DMS53 (cell line): Measurements from ENCODE around the gene SMARCA4.
"Not testable (repeated sequence)": the region's sequence is repeated elsewhere in the genome, so short reads cannot be mapped to it uniquely, and the experiment has no call there.

Experiments
- DNase-seq: peaks from one replicate; lab custom pipeline; 2025; lab: John Stamatoyannopoulos, UW

SMARCA4 gene

DNA sequence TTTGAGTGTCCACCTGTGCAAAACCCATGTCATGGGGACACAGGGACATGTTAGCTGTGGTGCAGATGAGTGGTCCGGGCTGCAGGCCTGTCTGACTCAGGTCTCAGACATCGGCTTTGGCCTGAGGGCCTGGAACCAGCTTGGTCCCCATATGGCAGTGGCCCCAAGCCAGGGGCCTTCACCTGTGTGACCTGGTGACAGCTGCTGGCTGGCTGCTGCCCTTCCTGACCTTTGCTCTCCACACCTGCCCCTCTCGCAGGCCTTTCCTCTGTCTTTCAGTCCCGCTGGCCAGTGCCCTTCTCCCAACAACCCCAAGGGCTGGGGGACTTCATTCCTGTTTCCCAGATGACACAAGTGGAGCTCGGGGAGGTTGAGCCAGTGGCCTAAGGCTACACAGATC lies 105.5 kb downstream of the SMARCA4 start:
- no peak for DNase-seq

DNA sequence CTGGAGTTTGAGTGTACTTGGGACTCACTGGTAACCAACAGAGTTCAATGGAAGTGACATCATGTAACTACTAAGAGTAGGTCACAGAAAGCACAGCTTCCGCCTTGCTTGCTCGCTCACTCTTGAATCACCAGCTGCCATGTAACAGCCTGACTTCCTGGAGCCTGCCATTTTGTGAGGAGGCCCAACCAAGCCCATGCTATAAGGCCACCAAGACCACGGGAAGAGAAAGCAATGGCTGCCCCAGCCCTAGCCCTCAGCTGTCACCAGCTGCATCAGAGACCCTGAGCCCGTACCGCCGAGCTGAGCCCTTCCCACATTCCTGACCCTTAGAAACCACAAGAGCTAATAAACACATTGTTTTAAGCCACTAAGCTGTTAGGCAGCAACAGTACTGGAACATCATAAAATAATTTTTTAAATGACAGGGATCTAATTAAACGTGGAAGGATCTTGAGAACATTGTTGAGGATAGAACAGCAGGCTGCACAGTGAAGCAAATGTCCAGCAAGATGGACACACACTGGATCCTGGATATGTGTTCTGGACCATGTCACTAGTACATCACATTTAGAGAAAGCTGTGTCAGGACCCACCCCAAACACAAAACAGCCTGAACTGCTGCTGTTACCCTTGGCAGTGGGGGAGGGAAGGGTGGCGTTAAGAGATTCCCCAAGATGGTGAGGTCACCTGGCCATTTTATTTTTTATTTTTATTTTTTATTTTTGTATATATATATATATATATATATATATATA lies 106.7 kb downstream of the SMARCA4 start:
- DNase-seq, result no peak

DNA sequence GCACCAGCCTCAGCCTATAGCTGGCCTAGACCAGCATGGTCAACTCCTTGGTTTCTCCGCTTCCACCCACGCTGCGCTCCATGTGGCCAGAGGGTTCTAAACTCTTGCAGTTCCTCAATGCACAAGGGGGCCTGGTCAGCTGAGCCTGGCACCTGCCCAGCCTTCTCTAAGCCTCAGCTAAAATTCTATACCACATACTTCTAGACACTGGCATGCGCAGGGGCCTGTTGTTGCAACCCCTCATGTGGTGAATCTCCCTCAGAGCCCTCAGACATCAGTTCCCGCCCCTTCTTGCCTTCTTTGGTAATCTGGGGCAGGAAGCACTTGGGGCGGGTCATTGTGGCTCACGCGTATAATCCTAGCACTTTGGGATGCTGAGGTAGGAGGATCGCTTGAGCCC lies 108.7 kb downstream of the SMARCA4 start:
- no peak for DNase-seq

DNA sequence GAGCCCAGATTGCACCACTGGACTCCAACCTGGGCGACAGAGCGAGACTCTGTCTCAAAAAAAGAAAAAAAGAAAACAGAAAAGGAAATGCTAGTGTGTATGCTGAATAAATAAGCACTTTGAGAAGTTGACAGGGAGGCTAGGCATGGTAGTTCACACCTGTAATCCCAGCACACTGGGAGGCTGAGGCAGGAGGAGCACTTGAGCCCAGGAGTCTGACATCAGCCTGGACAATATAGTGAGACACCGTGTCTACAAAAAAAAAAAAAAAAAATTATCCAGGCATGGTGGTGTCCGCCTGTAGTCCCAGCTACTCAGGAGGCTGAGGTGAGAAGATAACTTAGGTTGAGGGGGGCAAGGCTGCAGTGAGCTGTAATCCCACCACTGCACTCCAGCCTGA lies 109.3 kb downstream of the SMARCA4 start:
- DNase-seq, result no peak

DNA sequence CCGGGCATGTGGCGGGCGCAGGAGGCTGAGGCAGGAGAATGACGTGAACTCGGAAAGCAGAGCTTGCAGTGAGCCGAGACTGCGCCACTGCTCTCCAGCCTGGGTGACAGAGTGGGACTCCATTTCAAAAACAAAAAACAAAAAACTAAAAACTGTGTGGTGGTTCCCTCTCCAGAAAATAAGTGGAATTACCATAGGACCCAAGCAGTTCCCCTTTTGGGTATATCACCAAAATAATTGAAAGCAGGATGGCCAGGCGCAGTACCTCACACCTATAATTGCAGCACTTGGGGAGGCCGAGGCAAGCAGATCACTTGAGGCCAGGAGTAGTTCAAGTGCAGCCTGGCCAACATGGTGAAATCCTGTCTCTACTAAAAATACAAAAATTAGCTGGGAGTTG lies 112.7 kb downstream of the SMARCA4 start:
- no peak for DNase-seq

DNA sequence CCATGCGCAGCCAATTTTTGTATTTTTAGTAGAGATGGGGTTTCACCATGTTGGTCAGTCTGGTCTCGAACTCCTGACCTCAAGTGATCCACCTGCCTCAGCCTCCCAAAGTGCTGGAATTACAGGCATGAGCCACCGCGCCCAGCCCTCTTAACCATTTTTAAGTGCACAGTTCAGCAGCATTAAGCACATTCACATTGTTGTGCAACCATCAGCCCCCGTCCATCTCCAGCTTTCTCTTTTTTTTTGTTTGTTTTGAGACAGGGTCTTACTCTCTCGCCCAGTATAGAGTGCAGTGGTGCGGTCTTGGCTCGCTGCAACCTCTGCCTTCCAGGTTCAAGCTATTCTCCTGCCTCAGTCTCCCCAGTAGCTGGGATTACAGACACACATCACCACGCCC lies 116.0 kb downstream of the SMARCA4 start:
- not testable (repeated sequence) for DNase-seq

DNA sequence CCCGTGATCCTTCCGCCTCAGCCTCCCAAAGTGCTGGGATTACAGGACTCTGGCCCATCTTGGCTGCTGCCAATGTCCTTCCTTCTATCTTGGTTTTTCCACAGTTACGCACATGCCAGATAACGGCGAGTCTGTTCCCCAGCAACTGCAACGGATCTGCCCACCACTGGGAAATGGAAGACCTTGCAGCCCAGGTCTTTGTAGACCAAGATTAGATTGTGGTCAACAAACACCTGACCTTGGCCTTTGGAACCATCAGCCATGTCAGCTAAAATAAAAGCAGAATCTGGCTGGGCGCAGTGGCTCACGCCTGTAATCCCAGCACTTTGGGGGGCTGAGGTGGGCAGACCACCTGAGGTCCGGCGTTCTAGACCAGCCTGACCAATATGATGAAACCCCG lies 118.1 kb downstream of the SMARCA4 start:
- no peak for DNase-seq

DNA sequence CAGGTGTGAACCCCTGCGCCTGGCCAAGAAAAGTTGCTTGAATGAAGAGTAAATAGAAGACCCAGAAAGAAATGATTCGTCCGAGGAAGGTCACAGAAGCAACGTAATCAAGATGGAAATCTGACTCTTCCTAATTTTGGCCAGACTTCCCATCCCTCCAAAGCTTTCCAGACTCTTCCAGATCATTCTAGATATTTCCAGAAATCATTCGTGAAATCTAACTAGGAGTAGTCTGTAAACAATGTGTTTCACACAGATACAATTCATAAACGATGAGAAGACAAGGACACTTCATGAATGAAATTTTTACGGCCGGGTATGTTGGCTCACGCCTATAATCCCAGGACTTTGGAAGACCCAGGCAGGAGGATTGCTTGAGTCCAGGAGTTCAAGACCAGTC lies 119.2 kb downstream of the SMARCA4 start:
- no peak for DNase-seq

DNA sequence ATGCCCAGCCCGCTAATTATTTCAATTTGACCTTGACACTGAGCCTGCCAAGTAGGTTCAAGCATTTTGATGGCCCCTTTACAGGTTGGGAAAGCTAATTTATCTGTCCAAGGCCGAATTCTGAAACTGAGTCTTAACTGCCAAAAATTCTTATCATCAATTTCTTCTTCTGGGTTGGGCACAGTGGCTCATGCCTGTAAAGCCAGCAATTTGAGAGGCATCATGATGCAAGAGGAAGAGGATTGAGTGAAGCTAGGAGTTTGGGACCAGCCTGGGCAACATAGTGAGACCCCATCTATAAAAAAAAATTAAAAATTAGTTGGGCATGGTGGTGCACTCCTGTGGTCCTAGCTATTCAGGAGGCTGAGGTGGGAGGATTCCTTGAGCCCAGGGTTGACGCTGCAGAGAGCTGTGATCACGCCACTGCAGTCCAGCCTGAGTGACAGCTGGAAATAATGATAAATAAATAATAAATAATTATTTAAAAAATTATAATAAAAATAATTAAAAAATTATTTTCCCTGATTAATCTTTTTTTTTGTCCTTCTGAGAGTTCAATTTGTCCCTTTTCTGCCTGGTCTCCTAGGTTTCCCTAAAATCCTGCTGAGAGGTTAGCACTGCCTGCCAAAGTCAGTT lies 127.2 kb downstream of the SMARCA4 start:
- no peak for DNase-seq

DNA sequence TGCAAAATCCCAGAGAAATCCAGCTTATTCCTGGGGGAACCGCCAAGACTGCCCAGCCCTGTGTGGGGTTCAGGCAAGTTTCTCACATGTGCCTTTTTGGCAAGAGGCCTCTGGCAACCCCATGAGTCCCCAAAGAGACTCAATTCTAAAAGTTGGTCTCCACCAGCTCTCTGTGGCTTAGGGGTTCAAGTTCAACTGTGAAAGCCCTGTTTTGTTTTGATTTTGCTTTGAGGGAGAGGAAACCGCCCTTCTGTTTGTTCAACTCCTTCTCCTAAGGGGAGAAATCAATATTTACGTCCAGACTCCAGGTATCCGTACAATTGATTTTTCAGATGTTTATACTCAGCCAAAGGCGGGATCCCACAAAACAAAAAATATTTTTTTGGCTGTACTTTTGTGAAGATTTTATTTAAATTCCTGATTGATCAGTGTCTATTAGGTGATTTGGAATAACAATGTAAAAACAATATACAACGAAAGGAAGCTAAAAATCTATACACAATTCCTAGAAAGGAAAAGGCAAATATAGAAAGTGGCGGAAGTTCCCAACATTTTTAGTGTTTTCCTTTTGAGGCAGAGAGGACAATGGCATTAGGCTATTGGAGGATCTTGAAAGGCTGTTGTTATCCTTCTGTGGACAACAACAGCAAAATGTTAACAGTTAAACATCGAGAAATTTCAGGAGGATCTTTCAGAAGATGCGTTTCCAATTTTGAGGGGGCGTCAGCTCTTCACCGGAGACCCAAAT lies 127.8 kb downstream of the SMARCA4 start:
- DNase-seq, result peak; percentile 40

DNA sequence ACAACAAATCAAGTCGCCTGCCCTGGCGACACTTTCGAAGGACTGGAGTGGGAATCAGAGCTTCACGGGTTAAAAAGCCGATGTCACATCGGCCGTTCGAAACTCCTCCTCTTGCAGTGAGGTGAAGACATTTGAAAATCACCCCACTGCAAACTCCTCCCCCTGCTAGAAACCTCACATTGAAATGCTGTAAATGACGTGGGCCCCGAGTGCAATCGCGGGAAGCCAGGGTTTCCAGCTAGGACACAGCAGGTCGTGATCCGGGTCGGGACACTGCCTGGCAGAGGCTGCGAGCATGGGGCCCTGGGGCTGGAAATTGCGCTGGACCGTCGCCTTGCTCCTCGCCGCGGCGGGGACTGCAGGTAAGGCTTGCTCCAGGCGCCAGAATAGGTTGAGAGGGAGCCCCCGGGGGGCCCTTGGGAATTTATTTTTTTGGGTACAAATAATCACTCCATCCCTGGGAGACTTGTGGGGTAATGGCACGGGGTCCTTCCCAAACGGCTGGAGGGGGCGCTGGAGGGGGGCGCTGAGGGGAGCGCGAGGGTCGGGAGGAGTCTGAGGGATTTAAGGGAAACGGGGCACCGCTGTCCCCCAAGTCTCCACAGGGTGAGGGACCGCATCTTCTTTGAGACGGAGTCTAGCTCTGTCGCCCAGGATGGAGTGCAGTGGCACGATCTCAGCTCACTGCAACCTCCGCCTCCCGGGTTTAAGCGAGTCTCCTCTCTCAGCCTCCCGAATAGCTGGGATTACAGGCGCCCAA lies 128.6 kb downstream of the SMARCA4 start, which contains the start of gene LDLR:
LDLR (plus strand) TSS at position 210 of the 760 bp plus-strand sequence; CDS start at position 296, 86 bp downstream.
- peak; percentile 96 for DNase-seq

DNA sequence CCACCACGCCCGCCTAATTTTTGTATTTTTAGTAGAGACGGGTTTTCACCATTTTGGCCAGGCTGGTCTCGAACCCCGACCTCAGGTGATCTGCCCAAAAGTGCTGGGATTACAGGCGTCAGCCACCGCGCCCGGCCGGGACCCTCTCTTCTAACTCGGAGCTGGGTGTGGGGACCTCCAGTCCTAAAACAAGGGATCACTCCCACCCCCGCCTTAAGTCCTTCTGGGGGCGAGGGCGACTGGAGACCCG lies 129.1 kb downstream of the SMARCA4 start:
- DNase-seq, result not testable (repeated sequence)

DNA sequence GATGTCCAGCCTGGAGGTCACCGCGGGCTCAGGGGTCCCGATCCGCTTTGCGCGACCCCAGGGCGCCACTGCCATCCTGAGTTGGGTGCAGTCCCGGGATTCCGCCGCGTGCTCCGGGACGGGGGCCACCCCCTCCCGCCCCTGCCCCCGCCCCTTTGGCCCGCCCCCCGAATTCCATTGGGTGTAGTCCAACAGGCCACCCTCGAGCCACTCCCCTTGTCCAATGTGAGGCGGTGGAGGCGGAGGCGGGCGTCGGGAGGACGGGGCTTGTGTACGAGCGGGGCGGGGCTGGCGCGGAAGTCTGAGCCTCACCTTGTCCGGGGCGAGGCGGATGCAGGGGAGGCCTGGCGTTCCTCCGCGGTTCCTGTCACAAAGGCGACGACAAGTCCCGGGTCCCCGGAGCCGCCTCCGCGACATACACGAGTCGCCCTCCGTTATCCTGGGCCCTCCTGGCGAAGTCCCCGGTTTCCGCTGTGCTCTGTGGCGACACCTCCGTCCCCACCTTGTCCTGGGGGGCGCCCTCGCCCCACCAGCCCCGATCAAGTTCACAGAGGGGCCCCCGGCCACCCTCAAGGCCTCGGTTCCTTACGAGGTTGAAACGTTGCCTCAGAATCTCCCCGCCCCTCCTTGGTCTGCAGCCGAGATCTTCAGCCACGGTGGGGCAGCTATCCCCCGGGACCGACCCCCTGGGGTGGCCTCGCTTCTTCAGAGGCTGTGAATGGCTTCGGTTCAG lies 129.6 kb downstream of the SMARCA4 start:
- DNase-seq, result peak; percentile 98

DNA sequence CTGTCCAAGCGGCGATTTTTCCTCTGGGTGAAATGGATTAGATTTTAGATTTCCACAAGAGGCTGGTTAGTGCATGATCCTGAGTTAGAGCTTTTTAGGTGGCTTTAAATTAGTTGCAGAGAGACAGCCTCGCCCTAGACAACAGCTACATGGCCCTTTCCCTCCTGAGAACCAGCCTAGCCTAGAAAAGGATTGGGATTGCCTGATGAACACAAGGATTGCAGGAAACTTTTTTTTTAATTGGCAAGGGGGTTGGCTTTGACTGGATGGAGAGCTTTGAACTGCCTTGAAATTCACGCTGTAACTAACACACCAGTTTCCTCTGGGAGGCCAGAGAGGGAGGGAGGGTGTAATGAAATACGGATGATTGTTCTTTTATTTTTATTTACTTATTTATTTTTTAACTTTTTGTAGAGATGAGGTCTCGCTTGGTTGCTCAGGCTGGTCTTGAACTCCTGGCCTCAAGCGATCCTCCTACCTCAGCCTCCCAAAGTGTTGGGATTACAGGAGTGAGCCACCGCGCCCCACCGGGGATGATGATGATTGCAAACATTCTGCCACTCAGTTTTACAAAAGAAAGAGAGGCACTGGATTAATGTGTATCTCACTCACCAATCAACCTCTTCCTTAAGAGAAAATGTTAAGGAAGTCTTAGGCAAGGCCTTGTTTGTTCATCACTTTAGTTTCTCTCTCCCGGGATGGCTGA lies 130.3 kb downstream of the SMARCA4 start:
- DNase-seq, result peak; percentile 45

DNA sequence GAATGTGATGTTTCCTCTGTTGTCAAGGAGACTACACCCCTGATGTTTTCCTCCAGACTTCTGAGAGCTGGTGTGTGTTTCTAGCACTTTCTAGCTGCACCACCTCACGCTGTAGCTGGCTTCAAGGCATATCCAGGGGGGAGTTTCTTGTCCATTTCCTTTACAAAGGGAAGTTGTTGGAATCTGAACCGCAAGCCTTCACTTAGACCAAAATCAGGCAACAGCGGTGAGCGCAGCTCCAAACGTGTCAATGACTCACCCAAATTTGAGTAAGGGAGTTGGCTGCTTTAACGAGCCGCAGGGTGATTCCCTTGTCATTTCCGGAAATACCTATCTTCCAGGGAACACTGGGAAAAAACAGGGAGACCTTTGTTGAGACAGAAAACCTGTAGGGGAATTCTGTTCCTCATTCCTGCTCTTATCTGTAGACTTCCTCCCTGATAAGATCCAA lies 130.9 kb downstream of the SMARCA4 start:
- DNase-seq, result peak; percentile 89

DNA sequence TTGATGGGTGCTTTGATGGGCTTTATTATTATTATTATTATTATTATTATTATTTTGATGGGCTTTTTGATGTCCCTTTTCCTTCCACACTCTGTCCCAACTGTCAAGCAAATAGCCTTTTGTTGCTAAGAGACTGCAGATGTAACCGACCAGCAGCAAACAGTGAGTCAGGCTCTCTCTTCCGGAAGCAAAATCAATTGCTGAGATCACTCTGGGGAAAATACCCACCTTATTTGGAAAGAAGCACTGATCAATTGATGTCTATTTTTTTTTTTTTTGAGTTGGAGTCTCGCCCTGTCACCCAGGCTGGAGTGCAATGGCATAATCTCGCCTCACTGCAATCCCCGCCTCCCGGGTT lies 131.3 kb downstream of the SMARCA4 start:
- peak; percentile 90 for DNase-seq

DNA sequence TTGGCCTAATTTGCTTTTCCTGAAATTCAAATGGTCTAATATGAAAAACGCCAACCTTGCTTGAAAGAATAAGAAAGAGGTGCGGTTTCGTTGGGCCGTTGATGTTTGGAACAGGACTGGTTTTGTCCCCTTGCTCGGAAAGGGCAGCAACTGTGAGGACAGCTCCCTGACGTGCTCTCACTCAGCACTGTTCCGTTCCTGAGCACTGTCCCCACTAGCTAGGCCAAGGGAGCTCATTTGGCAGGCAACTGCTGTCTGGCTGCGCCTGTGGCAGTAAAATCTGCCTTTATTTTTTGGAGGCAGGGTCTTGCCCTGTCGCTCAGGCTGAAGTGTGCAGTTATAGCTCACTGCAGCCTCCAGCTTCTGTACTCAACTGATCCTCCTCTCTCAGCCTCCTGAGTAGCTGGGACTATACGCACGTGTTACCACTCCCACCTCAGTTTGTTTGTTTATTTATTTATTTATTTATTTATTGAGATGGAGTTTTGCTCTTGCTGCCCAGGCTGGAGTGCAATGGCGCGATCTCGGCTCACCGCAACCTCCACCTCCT lies 132.9 kb downstream of the SMARCA4 start:
- DNase-seq, result no peak

DNA sequence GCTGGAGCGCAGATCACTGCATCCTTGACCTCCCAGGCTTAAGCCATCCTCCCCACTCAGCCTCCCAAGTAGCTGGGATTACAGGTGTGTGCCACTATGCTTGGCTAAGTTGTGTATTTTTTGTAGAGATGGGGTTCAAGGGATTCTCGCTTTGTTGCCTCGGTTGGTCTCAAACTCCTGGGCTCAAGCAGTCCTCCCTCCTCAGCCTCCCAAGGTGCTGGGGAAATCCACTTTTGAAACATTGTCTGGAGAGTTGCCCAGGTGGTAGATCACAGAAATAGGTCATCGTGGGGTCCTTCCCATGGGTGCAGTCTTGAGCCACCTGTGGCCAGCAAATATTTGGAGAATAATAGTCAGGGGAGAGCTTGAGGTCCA lies 133.7 kb downstream of the SMARCA4 start:
- no peak for DNase-seq

DNA sequence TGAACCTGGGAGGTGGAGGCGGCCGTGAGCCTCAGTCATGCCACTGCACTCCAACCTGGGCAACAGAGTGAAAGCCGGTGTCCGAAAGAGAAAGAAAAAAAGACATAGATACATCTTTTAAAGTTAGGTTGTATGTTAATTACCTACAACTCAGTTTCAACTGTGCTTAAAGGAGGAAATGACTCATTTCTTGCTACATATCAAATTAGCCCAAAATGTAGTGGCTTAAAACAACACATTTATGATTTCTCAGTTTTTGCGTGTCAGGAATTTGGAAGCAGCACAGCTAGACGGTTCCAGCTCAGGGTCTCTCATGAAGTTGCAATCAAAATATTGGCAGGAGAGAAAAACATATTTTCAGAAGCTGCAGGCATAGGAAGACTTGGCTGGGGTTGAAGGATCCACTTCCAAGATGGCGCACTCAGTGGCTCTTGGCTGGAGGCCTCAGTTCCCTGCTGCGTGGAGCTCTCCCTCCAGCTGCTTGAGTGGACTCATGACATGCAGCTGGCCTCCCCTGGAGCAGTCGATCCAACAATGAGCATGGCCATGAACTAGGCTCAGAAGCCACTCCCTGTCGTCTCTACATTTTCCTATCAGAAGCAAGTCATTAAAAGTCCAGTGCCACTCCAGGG lies 135.5 kb downstream of the SMARCA4 start:
- DNase-seq, result no peak

DNA sequence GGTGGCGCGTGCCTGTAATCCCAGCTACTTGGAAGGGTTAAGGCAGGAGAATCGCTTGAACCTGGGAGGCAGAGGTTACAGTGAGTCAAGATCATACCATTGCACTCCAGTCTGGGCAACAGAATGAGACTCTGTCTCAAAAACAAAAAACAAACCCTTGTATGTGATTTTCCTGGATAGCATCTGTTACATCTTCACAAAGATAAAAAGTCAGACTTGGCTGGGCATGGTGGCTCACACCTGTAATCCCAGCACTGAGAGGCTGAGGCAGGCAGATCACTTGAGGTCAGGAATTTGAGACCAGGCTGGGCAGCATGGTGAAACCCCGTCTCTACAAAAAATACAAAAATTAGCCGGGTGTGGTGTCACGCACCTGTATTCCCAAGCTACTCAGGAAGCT lies 136.5 kb downstream of the SMARCA4 start:
- not testable (repeated sequence) for DNase-seq
